GM19351 (cell line): ENCODE results near the gene TRIO.

Source experiments
- ATAC-seq: cut with Tn5 transposase; IDR thresholded peaks from one replicate; pipeline ENCODE4 v1.9.1; 2021; ENCODE audit warnings: mild to moderate bottlenecking, moderate library complexity; ENCODE audit not compliant: unreplicated experiment

The TRIO gene

GRCh38 chr5:14240359-14240758 lies 97.2 kb downstream of the TRIO start:
- ATAC-seq = no peak

GRCh38 chr5:14241141-14241540 lies 98.0 kb downstream of the TRIO start:
- ATAC-seq = no peak

- ATAC-seq = no peak
Measured at GRCh38 chr5:14242447-14242846, 99.3 kb downstream of the TRIO start.

- ATAC-seq = no peak
Measured at GRCh38 chr5:14242871-14243383, 99.8 kb downstream of the TRIO start.

- no peak for ATAC-seq
Measured at GRCh38 chr5:14243766-14244165, 100.6 kb downstream of the TRIO start.

- no peak for ATAC-seq
Measured at GRCh38 chr5:14244721-14245120, 101.6 kb downstream of the TRIO start.

- ATAC-seq = no peak
Measured at GRCh38 chr5:14245132-14245925, 102.2 kb downstream of the TRIO start.

- ATAC-seq = no peak
Measured at GRCh38 chr5:14246350-14247053, 103.4 kb downstream of the TRIO start.

- ATAC-seq = no peak
Measured at GRCh38 chr5:14247054-14247386, 103.9 kb downstream of the TRIO start.

GRCh38 chr5:14249258-14250082 lies 106.3 kb downstream of the TRIO start:
- no peak for ATAC-seq

- ATAC-seq = peak; percentile 8
Measured at GRCh38 chr5:14250084-14250695, 107.0 kb downstream of the TRIO start.

- peak; percentile 49 for ATAC-seq
Measured at GRCh38 chr5:14250748-14251701, 107.9 kb downstream of the TRIO start.

- ATAC-seq = peak; percentile 61
Measured at GRCh38 chr5:14251733-14252132, 108.6 kb downstream of the TRIO start.

- no peak for ATAC-seq
Measured at GRCh38 chr5:14252793-14253192, 109.7 kb downstream of the TRIO start.

GRCh38 chr5:14254686-14255085 lies 111.5 kb downstream of the TRIO start:
- no peak for ATAC-seq

GRCh38 chr5:14256026-14256690 lies 113.0 kb downstream of the TRIO start:
- ATAC-seq = no peak

GRCh38 chr5:14256756-14257393 lies 113.7 kb downstream of the TRIO start:
- ATAC-seq = no peak

- peak; percentile 69 for ATAC-seq
Measured at GRCh38 chr5:14257995-14258403, 114.9 kb downstream of the TRIO start.

- ATAC-seq = peak; percentile 47
Measured at GRCh38 chr5:14258840-14259239, 115.7 kb downstream of the TRIO start.
